SK-N-SH treated with all-trans-retinoic acid at 6 μM for 48 hours (cell line): ENCODE results near the gene AP2A2.

Source experiments
- ESRRG ChIP-seq: fragments of 250-450 bp; sonication (Bioruptor Pico); IDR thresholded peaks from 2 replicates; pipeline ENCODE4 v1.6.1; 2021; ENCODE audit warnings: mild to moderate bottlenecking
- RARB ChIP-seq: fragments of 250-450 bp; sonication (Bioruptor Pico); IDR thresholded peaks from 2 replicates; pipeline ENCODE4 v1.8.0; 2021; ENCODE audit warnings: mild to moderate bottlenecking, moderate library complexity
- ZFP30 ChIP-seq: fragments of 450-650 bp; formaldehyde crosslinking; IDR thresholded peaks from 2 replicates; pipeline ENCODE4 v1.5.0; 2022; ENCODE audit warnings: mild to moderate bottlenecking, moderate library complexity
- ZNF565 ChIP-seq: fragments of 450-650 bp; formaldehyde crosslinking; conservative IDR thresholded peaks from 2 replicates; pipeline ENCODE4 v1.5.0; 2020; ENCODE audit warnings: low read depth, mild to moderate bottlenecking, moderate library complexity
- TF ChIP-seq, protein P1 (sequence below): fragments of 250-450 bp; sonication (Bioruptor Pico); IDR thresholded peaks from 2 replicates; pipeline ENCODE4 v1.8.0; 2020; ENCODE audit warnings: mild to moderate bottlenecking, moderate library complexity, borderline replicate concordance
- TF ChIP-seq, protein P2 (sequence below): fragments of 250-450 bp; sonication (Bioruptor Pico); IDR thresholded peaks from 2 replicates; pipeline ENCODE4 v1.5.1; 2020; ENCODE audit warnings: low read depth, mild to moderate bottlenecking, moderate library complexity

DNA sequence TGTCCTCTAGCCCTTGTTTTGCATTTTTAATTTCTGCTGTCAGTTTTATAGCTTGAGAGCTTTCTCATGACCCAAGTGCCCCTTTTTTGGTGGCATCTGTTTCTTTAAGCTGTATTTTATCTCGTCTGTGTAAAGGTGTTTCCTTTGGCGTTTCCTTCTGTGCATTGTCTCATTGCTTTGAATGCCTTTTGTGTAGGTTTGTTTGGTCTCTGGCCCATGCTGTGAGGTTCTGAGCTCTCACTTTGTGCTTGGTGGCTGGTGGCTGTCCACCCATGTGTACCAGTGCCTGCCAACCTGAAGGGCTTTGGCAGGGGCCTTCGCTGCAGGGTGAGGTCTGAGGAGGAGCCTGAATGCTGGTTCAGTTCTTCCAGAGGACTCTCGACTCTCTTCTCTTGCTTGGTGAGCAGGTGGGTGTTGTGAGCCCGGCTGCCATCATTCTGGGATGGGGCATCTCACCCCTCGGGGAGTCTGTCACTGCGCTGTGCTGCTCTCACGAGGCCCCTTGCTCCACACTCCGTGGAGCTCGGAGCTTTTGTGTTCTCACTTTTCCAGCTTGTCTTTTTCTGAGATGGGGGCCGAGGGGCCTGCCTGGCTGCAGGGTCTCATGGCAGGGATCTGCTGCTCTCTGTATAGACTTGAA is 14.9 kb downstream of the AP2A2 start:
- TF ChIP-seq ZFP30 (CRISPR knock-in tag), result no peak
- no peak for TF ChIP-seq ZNF565 (CRISPR knock-in tag)
- TF ChIP-seq, protein P1, sequence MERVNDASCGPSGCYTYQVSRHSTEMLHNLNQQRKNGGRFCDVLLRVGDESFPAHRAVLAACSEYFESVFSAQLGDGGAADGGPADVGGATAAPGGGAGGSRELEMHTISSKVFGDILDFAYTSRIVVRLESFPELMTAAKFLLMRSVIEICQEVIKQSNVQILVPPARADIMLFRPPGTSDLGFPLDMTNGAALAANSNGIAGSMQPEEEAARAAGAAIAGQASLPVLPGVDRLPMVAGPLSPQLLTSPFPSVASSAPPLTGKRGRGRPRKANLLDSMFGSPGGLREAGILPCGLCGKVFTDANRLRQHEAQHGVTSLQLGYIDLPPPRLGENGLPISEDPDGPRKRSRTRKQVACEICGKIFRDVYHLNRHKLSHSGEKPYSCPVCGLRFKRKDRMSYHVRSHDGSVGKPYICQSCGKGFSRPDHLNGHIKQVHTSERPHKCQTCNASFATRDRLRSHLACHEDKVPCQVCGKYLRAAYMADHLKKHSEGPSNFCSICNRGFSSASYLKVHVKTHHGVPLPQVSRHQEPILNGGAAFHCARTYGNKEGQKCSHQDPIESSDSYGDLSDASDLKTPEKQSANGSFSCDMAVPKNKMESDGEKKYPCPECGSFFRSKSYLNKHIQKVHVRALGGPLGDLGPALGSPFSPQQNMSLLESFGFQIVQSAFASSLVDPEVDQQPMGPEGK, result no peak
- TF ChIP-seq, protein P2, sequence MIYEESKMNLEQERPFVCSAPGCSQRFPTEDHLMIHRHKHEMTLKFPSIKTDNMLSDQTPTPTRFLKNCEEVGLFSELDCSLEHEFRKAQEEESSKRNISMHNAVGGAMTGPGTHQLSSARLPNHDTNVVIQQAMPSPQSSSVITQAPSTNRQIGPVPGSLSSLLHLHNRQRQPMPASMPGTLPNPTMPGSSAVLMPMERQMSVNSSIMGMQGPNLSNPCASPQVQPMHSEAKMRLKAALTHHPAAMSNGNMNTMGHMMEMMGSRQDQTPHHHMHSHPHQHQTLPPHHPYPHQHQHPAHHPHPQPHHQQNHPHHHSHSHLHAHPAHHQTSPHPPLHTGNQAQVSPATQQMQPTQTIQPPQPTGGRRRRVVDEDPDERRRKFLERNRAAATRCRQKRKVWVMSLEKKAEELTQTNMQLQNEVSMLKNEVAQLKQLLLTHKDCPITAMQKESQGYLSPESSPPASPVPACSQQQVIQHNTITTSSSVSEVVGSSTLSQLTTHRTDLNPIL (CRISPR knock-in tag), result no peak
- TF ChIP-seq ESRRG, result no peak
- no peak for TF ChIP-seq RARB (CRISPR knock-in tag)
